Cortex of kidney (tissue), 1 donor: Measurements from ENCODE around the gene CIDEA.
"Not testable (repeated sequence)": the region's sequence is repeated elsewhere in the genome, so short reads cannot be mapped to it uniquely, and the experiment has no call there.

Source experiments
- DNase-seq: peaks from one replicate; lab custom pipeline; 2025; lab: John Stamatoyannopoulos, UW

Gene CIDEA

DNA sequence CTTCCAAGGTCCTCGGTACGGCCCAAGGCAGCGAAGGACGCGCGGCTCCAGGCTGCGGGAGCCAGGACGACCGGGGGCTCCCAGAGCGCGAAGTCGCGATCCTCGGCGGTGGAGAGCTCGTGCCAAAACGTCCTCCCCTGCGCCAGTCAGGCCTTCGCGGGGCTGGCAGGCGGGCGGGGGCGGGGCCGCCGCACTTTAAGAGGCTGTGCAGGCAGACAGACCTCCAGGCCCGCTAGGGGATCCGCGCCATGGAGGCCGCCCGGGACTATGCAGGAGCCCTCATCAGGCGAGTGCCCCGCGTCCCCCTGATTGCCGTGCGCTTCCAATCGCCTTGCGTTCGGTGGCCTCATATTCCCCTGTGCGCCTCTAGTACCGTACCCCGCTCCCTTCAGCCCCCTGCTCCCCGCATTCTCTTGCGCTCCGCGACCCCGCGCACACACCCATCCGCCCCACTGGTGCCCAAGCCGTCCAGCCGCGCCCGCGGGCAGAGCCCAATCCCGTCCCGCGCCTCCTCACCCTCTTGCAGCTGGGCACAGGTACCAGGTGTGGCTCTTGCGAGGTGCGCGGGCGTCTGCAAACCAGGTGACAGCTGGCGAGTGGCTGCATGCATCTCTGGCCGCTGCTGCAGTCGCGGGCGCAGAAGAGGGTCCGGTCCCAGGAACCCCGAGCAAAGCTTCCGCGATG is at the start of gene CIDEA:
CIDEA (plus strand) TSS at position 226 of the 684 bp plus-strand sequence; CDS start at position 249, 23 bp downstream.
- no peak for DNase-seq

- not testable (repeated sequence) for DNase-seq
Measured at GRCh38 chr18:12208296-12209153, 45.6 kb upstream of the CIDEA start.

DNA sequence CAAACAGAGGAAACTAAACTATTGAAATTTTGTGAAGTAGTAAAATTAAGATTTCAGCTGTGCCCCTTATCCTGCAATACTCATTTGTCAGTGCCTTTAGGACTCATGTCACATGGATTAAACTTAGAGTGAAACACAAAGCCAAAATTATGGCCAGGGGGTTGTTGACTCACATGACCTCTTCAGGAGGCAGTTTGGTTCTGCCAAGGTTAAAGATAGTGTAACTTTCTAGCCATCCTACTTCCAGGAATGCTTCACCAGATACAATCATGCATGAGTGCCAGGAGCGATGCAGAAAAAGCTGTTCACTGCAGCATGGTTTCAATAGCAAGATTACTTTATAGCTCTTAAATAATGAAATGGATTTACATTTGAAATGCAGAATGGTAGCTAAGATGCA is 41.9 kb upstream of the CIDEA start:
- not testable (repeated sequence) for DNase-seq

DNA sequence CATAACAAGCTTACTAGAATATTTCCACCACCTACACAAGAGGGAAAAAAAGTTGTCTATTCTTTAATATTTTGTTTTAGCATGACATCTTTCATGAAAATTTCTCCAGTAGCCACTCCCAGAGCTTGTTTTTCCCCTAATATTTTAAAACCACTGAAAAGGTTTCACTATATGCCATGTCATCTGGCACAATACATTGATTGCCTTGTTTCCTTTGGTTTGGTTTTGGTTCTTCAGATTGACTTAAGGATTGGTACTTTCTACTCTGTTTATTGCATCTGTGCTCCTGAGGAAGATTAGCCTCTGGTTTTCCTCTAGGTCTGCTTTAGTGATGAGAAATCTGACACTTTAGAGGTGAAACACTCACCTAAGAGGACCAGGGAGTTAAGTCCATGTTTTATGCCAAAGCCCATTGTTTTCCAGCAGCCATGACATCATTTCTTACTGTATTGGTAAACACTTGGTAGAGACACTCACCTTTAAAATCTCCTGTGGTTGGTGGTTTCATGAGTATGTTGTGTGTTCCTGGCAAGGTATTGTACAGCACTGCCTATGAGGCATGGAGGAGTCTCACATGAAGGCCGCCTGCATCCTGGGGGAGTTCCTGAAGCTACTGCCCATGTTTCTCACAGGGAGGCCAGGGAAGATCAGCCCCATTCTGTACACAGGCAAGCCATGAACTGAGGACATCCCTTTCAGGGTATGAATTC is 39.7 kb upstream of the CIDEA start:
- not testable (repeated sequence) for DNase-seq

DNA sequence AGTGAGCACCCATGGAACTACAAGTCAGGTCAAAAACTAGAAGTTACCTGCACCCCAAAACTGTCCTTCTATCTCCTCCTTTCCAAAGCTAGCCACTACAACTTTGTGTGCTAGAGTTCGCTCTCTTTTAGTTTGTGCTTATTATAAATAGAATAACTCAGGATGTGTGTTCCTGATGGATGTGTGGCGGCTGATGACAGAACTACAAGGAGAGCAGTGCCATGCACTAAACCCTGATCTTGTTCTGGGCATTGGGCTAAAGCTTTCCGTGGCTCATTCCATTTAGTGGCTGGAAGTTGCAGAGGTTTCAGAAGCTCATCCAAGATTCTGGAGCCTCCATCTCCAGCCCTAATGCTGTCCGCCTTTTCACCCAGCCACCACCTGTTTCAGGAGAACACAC is 37.7 kb upstream of the CIDEA start:
- not testable (repeated sequence) for DNase-seq

DNA sequence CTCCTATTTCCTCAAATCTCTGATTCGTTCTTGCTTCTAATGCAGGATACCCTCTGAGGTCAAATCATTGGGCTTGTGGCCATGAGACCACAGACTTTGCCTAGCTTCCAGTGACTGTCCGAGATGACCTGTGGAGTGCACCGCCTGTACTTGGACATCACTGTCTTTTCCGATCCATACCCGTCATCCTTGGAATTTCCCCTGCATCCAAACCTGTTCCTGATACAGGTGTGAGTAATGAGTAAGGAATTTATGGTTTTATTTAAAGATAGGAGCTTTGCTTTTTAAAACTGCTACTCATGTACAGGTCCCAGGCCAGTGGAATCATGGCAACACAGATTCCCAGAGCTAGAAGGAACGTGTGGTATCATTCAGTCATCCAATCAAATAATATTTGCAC is 35.6 kb upstream of the CIDEA start:
- DNase-seq, result not testable (repeated sequence)

GRCh38 chr18:12222041-12222440 is 32.1 kb upstream of the CIDEA start:
- not testable (repeated sequence) for DNase-seq

DNA sequence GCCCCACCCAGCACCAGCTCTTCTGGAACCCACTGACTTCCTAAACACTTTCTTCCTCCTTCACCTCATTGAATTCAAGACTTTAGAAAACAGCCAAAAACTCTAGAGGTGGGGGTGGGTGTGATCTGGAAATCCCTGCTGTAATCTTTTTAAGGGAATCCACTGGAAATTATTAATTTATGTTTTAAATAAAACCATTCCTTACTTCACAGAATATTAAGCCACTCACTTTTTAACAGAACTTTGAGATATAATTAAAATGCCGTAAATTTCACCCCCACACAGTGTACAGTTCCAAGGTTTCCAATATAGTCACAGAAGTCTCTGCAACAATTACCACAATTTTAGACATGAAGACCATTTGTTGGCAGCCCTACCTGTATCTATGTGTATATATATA is 30.8 kb upstream of the CIDEA start:
- not testable (repeated sequence) for DNase-seq

DNA sequence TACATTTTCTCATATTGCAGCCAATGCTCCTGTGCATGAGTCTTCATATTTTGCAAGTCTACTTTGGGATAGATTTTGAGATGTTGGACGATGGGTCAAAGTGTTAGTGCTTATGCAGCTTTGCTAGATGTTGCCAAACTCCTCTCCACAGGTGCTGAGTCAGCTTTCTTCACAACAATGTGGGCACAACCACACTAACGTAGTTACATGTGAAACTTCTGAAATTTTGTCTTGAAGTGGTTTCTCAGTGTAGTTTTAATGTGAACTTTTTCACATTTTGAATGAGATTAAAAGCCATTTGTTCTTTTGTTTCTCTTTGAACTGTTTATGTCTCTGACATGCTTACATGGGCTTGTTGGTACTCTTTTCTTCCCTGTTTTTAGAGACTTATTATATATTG is 27.4 kb upstream of the CIDEA start:
- not testable (repeated sequence) for DNase-seq

GRCh38 chr18:12227399-12228186 is 26.6 kb upstream of the CIDEA start:
- DNase-seq, result not testable (repeated sequence)

DNA sequence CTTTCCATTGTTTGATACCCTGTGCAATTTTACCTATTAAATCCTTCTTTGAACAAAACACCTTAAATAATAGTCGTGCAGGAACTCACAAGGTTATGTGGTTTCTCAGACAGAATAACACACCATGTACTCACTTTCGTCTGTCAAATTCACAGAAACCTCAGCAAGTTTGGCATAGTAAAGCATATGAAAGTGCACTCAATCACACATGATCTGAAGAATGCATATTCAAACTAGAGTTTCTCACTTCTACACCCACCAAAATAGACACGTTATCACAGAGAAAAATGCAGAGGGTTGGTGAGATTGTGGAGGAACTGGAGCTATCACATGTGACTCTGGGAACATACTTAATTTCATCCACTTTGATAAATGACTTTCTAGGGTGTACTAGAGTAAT is 25.9 kb upstream of the CIDEA start:
- not testable (repeated sequence) for DNase-seq

GRCh38 chr18:12230561-12230960 is 23.6 kb upstream of the CIDEA start:
- not testable (repeated sequence) for DNase-seq

GRCh38 chr18:12231040-12231882 is 22.9 kb upstream of the CIDEA start:
- no peak for DNase-seq

- DNase-seq, result no peak
Measured at GRCh38 chr18:12231986-12232385, 22.2 kb upstream of the CIDEA start.

- no peak for DNase-seq
Measured at GRCh38 chr18:12233378-12233777, 20.8 kb upstream of the CIDEA start.

DNA sequence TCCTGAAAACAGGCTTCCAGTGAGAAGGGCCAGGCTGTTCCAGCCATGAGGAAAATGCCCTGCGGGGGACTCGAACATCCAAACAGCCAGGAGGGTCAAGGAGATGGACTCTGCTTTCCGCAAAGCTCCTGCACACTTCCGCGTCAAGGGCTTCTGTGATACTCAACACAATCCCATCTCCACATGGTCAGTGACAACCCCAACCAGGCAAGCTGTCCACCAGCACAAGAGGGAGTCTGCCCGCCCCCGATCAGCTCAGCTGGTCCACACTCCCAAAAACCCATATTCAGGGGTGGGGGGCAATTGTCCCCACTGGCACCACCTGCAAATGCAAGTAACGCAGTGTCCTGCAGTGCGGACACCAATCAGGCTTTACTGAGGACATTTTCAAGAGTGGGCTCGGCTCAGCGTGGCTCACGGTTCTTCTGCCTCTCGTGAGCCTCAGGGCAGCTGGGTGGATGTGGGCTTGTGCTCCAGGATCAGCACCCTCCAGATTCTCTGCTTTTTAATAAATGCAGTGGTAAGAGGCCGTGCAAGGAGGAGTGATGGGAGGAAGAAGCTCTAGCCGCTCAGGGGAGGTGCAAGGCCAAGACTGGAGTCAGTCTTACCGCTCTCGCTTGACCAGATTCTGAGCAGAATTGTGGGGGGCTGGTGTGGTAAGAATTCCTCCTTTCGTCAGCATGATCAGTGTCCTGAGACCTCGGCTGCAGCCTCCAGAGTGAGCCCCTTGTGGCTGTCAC is 19.5 kb upstream of the CIDEA start:
- DNase-seq, result no peak

DNA sequence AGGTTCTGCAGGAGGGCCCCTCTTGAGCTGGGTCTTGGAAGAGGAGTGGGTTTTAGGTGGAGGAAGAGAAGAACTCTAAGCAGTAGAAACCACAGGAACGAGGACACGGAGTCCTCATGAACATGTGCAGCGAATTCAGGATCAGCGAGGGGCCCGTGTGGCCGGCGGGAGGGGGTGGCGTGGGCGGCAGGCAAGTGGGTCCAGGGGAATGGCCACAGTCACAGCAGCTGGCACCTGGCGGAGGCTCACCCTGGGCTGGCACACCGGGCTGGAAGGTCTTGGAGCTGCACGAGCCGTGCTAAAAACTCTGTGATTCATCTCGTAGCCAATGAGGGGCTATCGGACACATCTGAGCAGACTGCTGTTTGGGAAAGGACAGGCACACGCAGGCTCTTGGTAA is 18.0 kb upstream of the CIDEA start:
- no peak for DNase-seq

DNA sequence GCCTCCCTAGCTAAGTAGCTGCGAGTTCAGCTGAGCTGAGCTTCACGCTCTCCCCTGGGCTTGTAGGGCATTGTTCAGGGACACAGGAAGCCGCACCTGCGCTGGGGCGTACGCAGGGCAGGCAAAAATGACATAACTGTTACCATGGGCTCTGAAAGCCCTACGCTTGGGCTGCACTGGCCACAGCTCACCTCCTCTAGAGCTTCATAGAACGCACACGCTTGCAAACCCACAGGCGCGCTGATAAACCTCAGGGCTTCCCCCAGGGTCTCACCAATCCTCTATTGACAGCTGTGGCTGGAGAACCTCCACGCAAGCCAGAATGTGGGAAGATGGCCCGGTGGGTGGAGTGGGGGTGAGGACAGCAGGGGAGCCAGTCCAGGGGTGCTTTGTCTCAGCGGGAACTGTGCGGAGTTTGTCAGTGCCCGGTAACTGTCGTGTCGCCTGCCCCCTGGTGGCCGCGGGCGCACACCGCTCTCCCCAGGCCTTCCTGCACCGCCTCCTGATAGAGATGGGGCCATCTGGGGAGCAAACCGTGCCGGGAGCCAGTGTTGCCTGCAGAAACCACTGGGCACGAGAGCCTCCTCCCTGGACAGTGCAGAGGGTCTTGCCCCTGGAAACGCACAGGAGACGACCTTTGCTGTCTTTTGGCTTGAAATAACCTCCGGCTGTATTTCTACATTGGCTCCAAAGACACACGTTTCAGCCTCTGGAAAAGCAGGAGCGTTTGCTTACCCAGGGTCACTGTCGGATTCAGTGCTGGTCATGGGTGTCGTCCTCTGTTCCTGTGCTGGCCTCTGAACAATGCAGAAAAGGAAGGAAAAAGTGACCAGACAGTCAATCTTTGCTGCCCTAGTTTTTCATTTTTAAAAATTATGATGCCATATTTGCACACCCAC is 17.0 kb upstream of the CIDEA start:
- no peak for DNase-seq

- DNase-seq, result no peak
Measured at GRCh38 chr18:12238826-12239225, 15.3 kb upstream of the CIDEA start.
